Neural cell (in vitro differentiated cells): ENCODE measurements around the gene CEP55. TPM values are rescaled to one million over a fixed set of nuclear protein-coding genes. Genes with fewer than 3 reads are reported as not detected.

Experiments used
- H2AFZ ChIP-seq: fragments of 200-600, 300-800 bp; sonication (generic), shearing (Covaris generic); 2 replicates; pipeline ENCODE4 v1.6.0; 2014; ENCODE audit warnings: low read depth, mild to moderate bottlenecking, antibody characterized with exemption, low read length, moderate library complexity
- H3F3A ChIP-seq: fragments of 200-600 bp; shearing (Covaris generic); 2 replicates; pipeline ENCODE4 v1.6.1; 2016; ENCODE audit warnings: mild to moderate bottlenecking, moderate library complexity, mixed read lengths, antibody characterized with exemption, low read length; ENCODE audit not compliant: insufficient read depth, poor library complexity, severe bottlenecking
- H3K27ac ChIP-seq: fragments of 200-600, 300-800 bp; sonication (generic), shearing (Covaris generic); 2 replicates; pipeline ENCODE4 v1.5.1; 2014; ENCODE audit warnings: mild to moderate bottlenecking, low read length, moderate library complexity
- H3K27me3 ChIP-seq: fragments of 300-800, 200-600 bp; sonication (generic), shearing (Covaris generic); 2 replicates; pipeline ENCODE4 v1.6.0; 2014; ENCODE audit warnings: mild to moderate bottlenecking, low read depth, low read length, moderate library complexity; ENCODE audit not compliant: insufficient read depth
- H3K36me3 ChIP-seq: fragments of 300-800, 200-600 bp; sonication (generic), shearing (Covaris generic); 2 replicates; pipeline ENCODE4 v1.5.1; 2014; ENCODE audit warnings: mild to moderate bottlenecking, antibody characterized with exemption, low read length, moderate library complexity; ENCODE audit not compliant: insufficient read depth
- H3K4me2 ChIP-seq: fragments of 300-800, 200-600 bp; sonication (generic), shearing (Covaris generic); 2 replicates; pipeline ENCODE4 v1.6.0; 2014; ENCODE audit warnings: mild to moderate bottlenecking, low read length
- H3K4me3 ChIP-seq: fragments of 300-800, 200-600 bp; sonication (generic), shearing (Covaris generic); 2 replicates; pipeline ENCODE4 v1.5.1; 2014; ENCODE audit warnings: mild to moderate bottlenecking, low read length, moderate library complexity
- H3K79me2 ChIP-seq: fragments of 200-600 bp; shearing (Covaris generic); replicated peaks from 2 replicates; pipeline ENCODE4 v1.6.0; 2014; ENCODE audit warnings: mild to moderate bottlenecking, low read length, moderate library complexity; ENCODE audit not compliant: insufficient read depth
- H3K9ac ChIP-seq: fragments of 300-800, 200-600 bp; sonication (generic), shearing (Covaris generic); 2 replicates; pipeline ENCODE4 v1.6.1; 2016; ENCODE audit warnings: mild to moderate bottlenecking, low read length, mixed read lengths
- H3K9me2 ChIP-seq: fragments of 200-600 bp; shearing (Covaris generic); 2 replicates; pipeline ENCODE4 v1.6.1; 2016; ENCODE audit warnings: mild to moderate bottlenecking, low read length, mixed read lengths; ENCODE audit not compliant: insufficient read depth
- H3K9me3 ChIP-seq: fragments of 200-600, 300-800 bp; sonication (generic), shearing (Covaris generic); 2 replicates; pipeline ENCODE4 v1.6.1; 2016; ENCODE audit warnings: mild to moderate bottlenecking, mixed run types, low read length, moderate library complexity, mixed read lengths
- H4K20me1 ChIP-seq: fragments of 200-600 bp; shearing (Covaris generic); 2 replicates; pipeline ENCODE4 v1.6.1; 2016; ENCODE audit warnings: mild to moderate bottlenecking, mixed run types; ENCODE audit not compliant: insufficient read depth
- EP300 ChIP-seq: fragments of 450-650 bp; conservative IDR thresholded peaks from 2 replicates; pipeline ENCODE4 v1.6.1; 2014; ENCODE audit warnings: antibody characterized with exemption, mild to moderate bottlenecking, moderate library complexity; ENCODE audit not compliant: poor library complexity, severe bottlenecking
- EZH2 ChIP-seq: fragments of 200-600, 300-800 bp; shearing (Covaris generic), sonication (generic); IDR thresholded peaks from 2 replicates; pipeline ENCODE4 v1.6.1; 2014; ENCODE audit warnings: antibody characterized with exemption, low read length, borderline replicate concordance, mild to moderate bottlenecking; ENCODE audit not compliant: insufficient read depth, poor library complexity, severe bottlenecking
- MXI1 ChIP-seq: fragments of 450-650 bp; conservative IDR thresholded peaks from 2 replicates; pipeline ENCODE4 v1.6.1; 2014; ENCODE audit warnings: antibody characterized with exemption, mild to moderate bottlenecking; ENCODE audit not compliant: poor library complexity, severe bottlenecking
- POLR2AphosphoS5 ChIP-seq: IDR thresholded peaks from 2 replicates; pipeline ENCODE4 v1.6.1; 2012
- RAD21 ChIP-seq: fragments of 450-650 bp; conservative IDR thresholded peaks from 2 replicates; pipeline ENCODE4 v1.6.1; 2014; ENCODE audit warnings: antibody characterized with exemption, mild to moderate bottlenecking, moderate library complexity
- SMC3 ChIP-seq: fragments of 450-650 bp; conservative IDR thresholded peaks from 2 replicates; pipeline ENCODE4 v1.6.1; 2014; ENCODE audit warnings: antibody characterized with exemption, mild to moderate bottlenecking, moderate library complexity; ENCODE audit not compliant: poor library complexity
- TAF1 ChIP-seq: IDR thresholded peaks from 2 replicates; pipeline ENCODE4 v1.6.1; 2012; ENCODE audit warnings: low read depth
- polyA plus RNA-seq: library from polyadenylated mRNA; depleted of rRNA; stranded (reverse); fragments of >200 nt; gene quantifications from 2 replicates; pipeline ENCODE4 v1.2.3, GENCODE V29; 2014
- TF ChIP-seq, protein P1 (sequence below): fragments of 450-650 bp; IDR thresholded peaks from 2 replicates; pipeline ENCODE4 v1.5.1; 2014; ENCODE audit warnings: antibody characterized with exemption, mild to moderate bottlenecking, moderate library complexity; ENCODE audit not compliant: poor library complexity, severe bottlenecking
- TF ChIP-seq, protein P2 (sequence below): IDR thresholded peaks from 2 replicates; pipeline ENCODE4 v1.6.1; 2012; ENCODE audit warnings: borderline replicate concordance

CEP55 gene
- polyA plus RNA-seq, 1 donor from 2014 or later, result 0.67 TPM

DNA sequence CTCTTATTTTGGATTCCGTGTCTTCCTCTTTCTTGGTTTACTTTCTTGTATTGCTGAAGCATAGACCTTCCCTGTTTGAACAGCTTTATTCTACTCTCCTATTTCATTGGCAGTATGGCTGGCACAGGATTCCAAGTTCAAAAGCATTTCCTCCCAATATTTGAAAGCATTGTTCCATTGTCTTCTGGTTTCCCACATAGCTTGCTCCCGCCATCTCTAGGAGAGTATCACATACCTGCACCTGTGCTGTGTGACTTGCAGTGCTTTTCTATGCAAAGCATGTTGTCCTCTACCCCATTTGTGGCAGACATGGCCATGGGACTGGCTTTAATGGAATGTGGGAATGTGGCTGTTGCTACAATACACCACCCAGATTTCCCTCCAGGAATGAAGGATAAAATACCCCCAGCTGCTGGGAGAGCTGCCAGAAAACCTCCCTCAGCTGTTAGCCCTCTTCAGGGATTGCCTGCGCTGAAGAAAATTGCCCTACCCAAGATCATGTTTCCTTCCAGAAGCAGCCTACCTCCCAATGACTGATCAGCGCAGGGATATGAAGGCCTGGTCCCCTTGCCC lies 7.4 kb upstream of the CEP55 start:
- Histone ChIP-seq H3K79me2 (no peaks in the 10 kb centered on the region), H3F3A (no peaks in the 10 kb centered on the region), H3K36me3 (no peaks in the 10 kb centered on the region), H3K27me3 (no peaks in the 10 kb centered on the region), H3K27ac (no peak overlapping the region), H2AFZ (no peak overlapping the region), H3K9me3 (no peaks in the 10 kb centered on the region), H4K20me1 (no peaks in the 10 kb centered on the region), H3K9ac (no peak overlapping the region), H3K4me2 (no peak overlapping the region), H3K9me2 (no peaks in the 10 kb centered on the region), H3K4me3 (no peak overlapping the region)
- TF ChIP-seq MXI1 (no peak), EP300 (no peak), EZH2 (no peak), RAD21 (no peak), TAF1 (no peak), SMC3 (no peak), POLR2AphosphoS5 (no peak)
- TF ChIP-seq, protein P1, sequence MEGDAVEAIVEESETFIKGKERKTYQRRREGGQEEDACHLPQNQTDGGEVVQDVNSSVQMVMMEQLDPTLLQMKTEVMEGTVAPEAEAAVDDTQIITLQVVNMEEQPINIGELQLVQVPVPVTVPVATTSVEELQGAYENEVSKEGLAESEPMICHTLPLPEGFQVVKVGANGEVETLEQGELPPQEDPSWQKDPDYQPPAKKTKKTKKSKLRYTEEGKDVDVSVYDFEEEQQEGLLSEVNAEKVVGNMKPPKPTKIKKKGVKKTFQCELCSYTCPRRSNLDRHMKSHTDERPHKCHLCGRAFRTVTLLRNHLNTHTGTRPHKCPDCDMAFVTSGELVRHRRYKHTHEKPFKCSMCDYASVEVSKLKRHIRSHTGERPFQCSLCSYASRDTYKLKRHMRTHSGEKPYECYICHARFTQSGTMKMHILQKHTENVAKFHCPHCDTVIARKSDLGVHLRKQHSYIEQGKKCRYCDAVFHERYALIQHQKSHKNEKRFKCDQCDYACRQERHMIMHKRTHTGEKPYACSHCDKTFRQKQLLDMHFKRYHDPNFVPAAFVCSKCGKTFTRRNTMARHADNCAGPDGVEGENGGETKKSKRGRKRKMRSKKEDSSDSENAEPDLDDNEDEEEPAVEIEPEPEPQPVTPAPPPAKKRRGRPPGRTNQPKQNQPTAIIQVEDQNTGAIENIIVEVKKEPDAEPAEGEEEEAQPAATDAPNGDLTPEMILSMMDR, result no peak
- TF ChIP-seq, protein P2, sequence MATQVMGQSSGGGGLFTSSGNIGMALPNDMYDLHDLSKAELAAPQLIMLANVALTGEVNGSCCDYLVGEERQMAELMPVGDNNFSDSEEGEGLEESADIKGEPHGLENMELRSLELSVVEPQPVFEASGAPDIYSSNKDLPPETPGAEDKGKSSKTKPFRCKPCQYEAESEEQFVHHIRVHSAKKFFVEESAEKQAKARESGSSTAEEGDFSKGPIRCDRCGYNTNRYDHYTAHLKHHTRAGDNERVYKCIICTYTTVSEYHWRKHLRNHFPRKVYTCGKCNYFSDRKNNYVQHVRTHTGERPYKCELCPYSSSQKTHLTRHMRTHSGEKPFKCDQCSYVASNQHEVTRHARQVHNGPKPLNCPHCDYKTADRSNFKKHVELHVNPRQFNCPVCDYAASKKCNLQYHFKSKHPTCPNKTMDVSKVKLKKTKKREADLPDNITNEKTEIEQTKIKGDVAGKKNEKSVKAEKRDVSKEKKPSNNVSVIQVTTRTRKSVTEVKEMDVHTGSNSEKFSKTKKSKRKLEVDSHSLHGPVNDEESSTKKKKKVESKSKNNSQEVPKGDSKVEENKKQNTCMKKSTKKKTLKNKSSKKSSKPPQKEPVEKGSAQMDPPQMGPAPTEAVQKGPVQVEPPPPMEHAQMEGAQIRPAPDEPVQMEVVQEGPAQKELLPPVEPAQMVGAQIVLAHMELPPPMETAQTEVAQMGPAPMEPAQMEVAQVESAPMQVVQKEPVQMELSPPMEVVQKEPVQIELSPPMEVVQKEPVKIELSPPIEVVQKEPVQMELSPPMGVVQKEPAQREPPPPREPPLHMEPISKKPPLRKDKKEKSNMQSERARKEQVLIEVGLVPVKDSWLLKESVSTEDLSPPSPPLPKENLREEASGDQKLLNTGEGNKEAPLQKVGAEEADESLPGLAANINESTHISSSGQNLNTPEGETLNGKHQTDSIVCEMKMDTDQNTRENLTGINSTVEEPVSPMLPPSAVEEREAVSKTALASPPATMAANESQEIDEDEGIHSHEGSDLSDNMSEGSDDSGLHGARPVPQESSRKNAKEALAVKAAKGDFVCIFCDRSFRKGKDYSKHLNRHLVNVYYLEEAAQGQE, result no peak

DNA sequence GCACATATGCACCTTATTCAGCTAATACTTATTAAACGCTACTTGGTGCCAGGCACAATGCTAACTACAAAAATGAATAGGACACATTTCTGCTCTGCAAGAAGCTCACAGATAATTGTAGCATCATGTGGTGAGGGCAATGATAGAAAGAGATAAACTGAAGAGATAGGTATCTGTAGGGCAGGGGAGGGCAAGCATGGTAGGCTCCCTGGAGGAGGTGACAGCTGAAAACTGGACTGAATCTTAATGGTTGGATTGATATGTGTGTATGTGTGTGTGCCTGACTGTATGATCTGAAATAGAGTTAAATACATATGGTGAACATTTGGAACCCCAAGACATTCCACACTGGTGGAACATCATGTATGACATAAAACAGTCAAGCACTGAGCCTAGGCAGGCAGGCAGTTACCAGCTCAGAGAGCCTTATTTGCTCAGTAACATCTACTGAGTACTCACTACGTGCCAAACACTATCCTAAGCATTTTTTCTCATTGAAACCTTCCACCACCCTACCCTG lies 4.8 kb upstream of the CEP55 start:
- no peak overlapping the region for H2AFZ ChIP-seq
- H3K4me3 ChIP-seq, result no peak overlapping the region
- H3K27ac ChIP-seq, result no peak overlapping the region
- H3K79me2 ChIP-seq, result no peaks in the 10 kb centered on the region
- H3K36me3 ChIP-seq, result no peaks in the 10 kb centered on the region
- TF ChIP-seq SMC3, result no peak
- no peak for TF ChIP-seq EZH2
- no peak for TF ChIP-seq RAD21
- TF ChIP-seq EP300, result no peak
- TF ChIP-seq TAF1, result no peak
- no peak for TF ChIP-seq POLR2AphosphoS5
- TF ChIP-seq MXI1, result no peak
- no peak overlapping the region for H3K4me2 ChIP-seq
- H3K27me3 ChIP-seq, result no peaks in the 10 kb centered on the region
- no peaks in the 10 kb centered on the region for H3K9me3 ChIP-seq
- no peaks in the 10 kb centered on the region for H3K9me2 ChIP-seq
- H3K9ac ChIP-seq, result no peak overlapping the region
- H3F3A ChIP-seq, result no peaks in the 10 kb centered on the region
- H4K20me1 ChIP-seq, result no peaks in the 10 kb centered on the region
